IPS-18c (cell line): ENCODE results near the gene AFF4.
"Not testable (repeated sequence)": the region's sequence is repeated elsewhere in the genome, so short reads cannot be mapped to it uniquely, and the experiment has no call there.

Experiments used
- H3K4me3 ChIP-seq: 2 replicates; pipeline ENCODE4 v1.7.0; 2013; ENCODE audit warnings: low read depth, mild to moderate bottlenecking, low read length, moderate library complexity; ENCODE audit not compliant: insufficient read depth
- H3K9me3 ChIP-seq: one replicate; pipeline ENCODE4 v1.6.1; 2013; ENCODE audit warnings: mild to moderate bottlenecking, low read length, moderate library complexity; ENCODE audit not compliant: control insufficient read depth, insufficient read depth

Gene AFF4

GRCh38 chr5:132961887-132962286 lies 1.5 kb downstream of the AFF4 start:
- H3K4me3 ChIP-seq = peak overlapping the region; percentile 92
- peaks cover 2% of the 10 kb centered on the region for H3K9me3 ChIP-seq

DNA sequence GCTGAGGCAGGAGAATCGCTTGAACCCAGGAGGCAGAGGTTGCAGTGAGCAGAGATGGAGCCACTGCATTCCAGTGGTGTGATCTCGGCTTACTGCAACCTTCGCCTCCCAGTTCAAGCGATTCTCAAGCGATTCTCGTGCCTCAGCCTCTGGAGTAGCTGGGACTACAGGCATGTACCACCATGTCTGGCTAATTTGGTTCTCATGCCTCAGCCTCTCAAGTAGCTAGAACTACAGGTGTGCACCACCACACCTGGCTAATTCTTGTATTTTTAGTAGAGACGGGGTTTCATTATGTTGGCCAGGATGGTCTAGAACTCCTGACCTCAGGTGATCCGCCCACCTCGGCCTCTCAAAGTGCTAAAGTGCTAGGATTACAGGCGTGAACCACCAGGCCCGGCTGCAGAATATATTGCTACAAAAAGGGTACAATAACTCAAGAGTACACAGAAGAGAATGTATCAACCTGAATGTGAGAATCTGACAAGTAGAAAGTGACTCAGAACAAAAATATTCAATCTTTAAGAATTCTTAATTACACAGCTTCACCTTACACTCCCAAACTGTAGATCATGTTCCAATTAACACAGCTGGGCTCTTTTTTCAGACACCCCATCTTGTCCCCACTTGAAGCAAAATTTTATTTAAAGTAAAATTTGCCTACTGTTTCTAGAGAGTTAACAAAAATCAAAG lies 2.2 kb downstream of the AFF4 start:
- not testable (repeated sequence) for H3K9me3 ChIP-seq, H3K4me3 ChIP-seq

DNA sequence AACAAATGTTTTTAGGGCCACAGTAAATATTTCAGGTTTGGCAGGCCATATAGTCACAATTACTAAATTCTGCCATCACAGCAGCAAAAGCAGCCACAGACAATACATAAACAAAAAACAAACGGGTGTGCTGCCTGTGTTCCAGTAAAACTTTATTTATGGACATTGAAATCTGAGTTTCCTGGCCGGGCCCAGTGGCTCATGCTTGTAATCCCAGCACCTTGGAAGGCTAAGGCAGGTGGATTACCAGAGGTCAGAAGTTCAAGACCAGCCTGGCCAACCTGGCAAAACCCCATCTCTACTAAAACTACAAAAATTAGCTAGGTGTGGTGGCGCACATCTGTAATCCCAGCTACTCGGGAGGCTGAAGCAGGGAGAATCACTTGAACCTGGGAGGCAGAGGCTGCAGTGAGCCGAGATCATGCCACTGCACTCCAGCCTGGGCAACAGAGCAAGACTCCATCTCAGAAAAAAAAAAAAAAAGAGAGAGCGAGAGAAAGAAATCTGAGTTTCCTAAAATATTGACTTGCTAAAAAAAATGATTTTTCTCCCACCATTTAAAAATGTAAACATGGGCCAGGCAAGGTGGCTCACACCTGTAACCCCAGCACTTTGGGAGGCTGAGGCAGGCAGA lies 7.2 kb downstream of the AFF4 start:
- H3K9me3 ChIP-seq, H3K4me3 ChIP-seq: not testable (repeated sequence)

GRCh38 chr5:132953710-132954109 lies 9.7 kb downstream of the AFF4 start:
- H3K4me3 ChIP-seq = no peak overlapping the region

DNA sequence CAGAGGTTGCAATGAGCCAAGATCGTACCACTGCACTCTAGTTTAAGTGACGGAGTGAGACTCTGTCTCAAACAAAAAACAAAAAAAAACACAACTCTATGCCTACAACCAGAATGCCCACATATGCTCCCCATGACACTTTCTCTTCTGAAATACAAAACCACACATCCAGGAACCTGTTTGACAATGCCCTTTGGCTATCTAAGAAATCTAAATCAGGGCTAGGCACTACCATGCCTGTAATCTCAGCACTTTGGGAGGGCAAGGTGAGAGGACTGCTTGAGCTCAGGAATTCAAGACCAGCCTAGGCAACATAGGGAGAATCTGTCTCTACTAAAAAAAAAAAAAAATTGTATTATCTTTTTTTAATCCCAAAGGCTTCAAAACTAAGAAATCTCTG lies 10.6 kb downstream of the AFF4 start:
- Histone ChIP-seq H3K9me3 (no peaks in the 10 kb centered on the region), H3K4me3 (no peak overlapping the region)

More at GRCh38 chr5:132953710-132954109, 9.7 kb downstream of the AFF4 start:
- no peaks in the 10 kb centered on the region for H3K9me3 ChIP-seq

- Histone ChIP-seq H3K4me3 (no peak overlapping the region), H3K9me3 (no peaks in the 10 kb centered on the region)
Observed at GRCh38 chr5:132951897-132952296, 11.5 kb downstream of the AFF4 start.

DNA sequence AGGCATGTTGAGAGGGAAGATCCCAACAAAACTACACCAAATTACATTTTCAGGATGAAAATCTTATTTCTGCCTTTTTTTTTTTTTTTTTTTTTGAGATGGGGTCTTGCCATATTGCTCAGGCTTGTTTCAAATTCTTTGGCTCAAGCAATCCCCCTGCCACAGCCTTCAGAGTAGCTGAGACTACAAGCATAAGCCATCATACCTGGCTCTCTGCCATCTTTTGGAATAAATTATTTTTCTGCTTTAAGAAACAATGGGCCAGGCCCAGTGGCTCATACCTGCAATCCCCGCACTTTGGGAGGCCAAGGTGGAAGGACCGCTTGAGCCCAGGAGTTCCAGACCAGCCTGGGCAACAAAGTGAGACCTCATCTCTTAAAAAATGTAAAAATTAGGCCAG lies 14.3 kb downstream of the AFF4 start:
- no peak overlapping the region for H3K4me3 ChIP-seq
- no peaks in the 10 kb centered on the region for H3K9me3 ChIP-seq

DNA sequence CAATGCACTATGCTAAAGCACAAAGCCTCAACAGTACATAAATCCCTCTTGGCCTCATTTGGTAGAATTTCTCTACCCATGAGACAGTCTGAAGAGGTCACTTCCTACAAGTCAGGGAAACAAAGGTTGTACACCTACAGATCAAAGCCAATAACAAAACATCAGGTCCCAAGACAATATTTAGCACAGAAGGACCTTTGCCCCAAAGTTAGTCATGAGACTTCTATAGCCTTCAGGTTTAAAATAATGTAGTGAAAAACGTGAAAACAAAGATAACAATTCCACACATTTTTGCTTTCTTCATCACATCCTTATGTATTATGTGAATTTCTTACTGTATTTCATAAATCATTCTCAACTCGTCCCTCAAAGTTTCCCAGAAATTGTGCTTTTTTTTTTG lies 15.8 kb downstream of the AFF4 start:
- Histone ChIP-seq H3K9me3 (no peaks in the 10 kb centered on the region), H3K4me3 (no peak overlapping the region)

- H3K4me3 ChIP-seq, H3K9me3 ChIP-seq: not testable (repeated sequence)
Observed at GRCh38 chr5:132945315-132945714, 18.1 kb downstream of the AFF4 start.

GRCh38 chr5:132943362-132944022 lies 19.9 kb downstream of the AFF4 start:
- Histone ChIP-seq H3K9me3 (no peaks in the 10 kb centered on the region), H3K4me3 (no peak overlapping the region)

- Histone ChIP-seq H3K9me3 (no peaks in the 10 kb centered on the region), H3K4me3 (no peak overlapping the region)
Observed at GRCh38 chr5:132941331-132941730, 22.1 kb downstream of the AFF4 start.

GRCh38 chr5:132928062-132928407 lies 35.4 kb downstream of the AFF4 start:
- H3K4me3 ChIP-seq = no peak overlapping the region
- no peaks in the 10 kb centered on the region for H3K9me3 ChIP-seq

GRCh38 chr5:132927355-132928061 lies 35.9 kb downstream of the AFF4 start:
- no peak overlapping the region for H3K4me3 ChIP-seq
- no peaks in the 10 kb centered on the region for H3K9me3 ChIP-seq

DNA sequence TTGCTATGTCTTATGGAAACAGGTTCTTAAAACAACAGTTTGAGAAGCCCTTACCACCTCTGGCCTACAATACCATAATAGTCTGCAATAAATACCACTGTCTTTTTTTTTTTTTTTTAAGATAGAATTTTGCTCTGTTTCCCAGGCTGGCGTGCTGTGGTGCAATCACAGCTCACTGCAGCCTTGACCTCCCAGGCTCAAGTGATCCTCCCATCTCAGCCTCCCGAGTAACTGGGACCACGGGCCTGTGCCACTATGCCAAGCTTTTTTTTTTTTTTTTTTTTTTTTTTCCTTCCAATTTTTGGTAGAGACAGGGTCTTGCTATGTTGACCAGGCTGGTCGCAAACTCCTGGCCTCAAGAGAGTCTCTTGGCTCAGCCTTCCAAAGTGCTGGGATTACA lies 37.0 kb downstream of the AFF4 start:
- Histone ChIP-seq H3K4me3 (no peak overlapping the region), H3K9me3 (no peaks in the 10 kb centered on the region)

GRCh38 chr5:132916086-132916485 lies 47.3 kb downstream of the AFF4 start:
- Histone ChIP-seq H3K9me3 (no peaks in the 10 kb centered on the region), H3K4me3 (no peak overlapping the region)

- no peak overlapping the region for H3K4me3 ChIP-seq
- peaks cover under 1% of the 10 kb centered on the region for H3K9me3 ChIP-seq
Observed at GRCh38 chr5:132915681-132916080, 47.8 kb downstream of the AFF4 start.

GRCh38 chr5:132909702-132910101 lies 53.7 kb downstream of the AFF4 start:
- peaks cover 4% of the 10 kb centered on the region for H3K9me3 ChIP-seq
- H3K4me3 ChIP-seq = no peak overlapping the region

DNA sequence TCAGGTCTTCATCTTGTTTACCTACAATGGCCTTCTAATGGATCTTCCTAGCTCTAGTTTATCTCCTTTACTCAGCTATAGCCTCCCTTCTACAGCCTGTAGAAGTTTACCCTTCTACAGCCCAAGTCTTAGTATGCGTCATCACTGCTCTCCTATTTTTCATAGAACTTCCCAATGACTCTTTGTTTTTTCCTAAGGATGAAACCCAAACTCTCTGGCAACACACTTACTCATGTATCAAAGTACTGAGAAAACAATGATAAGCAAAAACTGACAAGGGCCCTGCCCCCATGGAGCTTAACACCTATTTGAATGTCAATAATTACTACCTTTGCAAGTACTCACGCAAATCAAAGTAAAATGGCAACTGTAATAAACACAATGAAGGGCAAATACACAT lies 56.3 kb downstream of the AFF4 start:
- Histone ChIP-seq H3K4me3 (no peak overlapping the region), H3K9me3 (peaks cover 4% of the 10 kb centered on the region)
